Mammary epithelial cell (primary cell): ENCODE measurements around the gene C1orf159.

Experiments
- EZH2 ChIP-seq: IDR thresholded peaks from 2 replicates; pipeline ENCODE4 v1.6.1; 2012; ENCODE audit warnings: low read length, inconsistent platforms, borderline replicate concordance
- TF ChIP-seq, protein P1 (sequence below), 2 donors: IDR thresholded peaks in 1 of 2; conservative IDR thresholded peaks in 1 of 2; 2 replicates each; pipeline ENCODE4 v1.5.1; 2011 to 2012; ENCODE audit warnings: inconsistent platforms in 2 of 2, low read length in 2 of 2, mild to moderate bottlenecking in 2 of 2, control low read depth in 1 of 2, low read depth in 1 of 2; ENCODE audit not compliant: insufficient read depth in 1 of 2; ENCODE audit errors: extremely low read depth in 1 of 2

DNA sequence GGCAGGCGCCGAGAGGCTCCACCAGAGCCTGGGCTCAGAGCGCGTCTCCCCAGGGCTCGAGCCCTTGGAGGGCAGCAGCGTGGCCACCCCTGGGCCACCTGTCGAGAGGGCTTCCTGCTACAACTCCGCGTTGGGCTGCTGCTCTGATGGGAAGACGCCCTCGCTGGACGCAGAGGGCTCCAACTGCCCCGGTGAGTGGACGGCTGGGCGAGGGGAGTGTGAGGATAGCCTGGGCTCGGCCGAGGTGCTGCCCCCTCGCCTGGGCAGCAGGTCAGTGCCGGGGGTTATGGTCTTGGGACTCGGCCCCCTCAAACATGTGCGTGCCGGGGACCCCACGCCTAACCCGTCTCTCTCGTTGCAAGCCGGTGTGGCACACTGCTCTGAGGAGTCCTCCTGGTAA lies 69.1 kb downstream of the C1orf159 start:
- TF ChIP-seq, protein P1, sequence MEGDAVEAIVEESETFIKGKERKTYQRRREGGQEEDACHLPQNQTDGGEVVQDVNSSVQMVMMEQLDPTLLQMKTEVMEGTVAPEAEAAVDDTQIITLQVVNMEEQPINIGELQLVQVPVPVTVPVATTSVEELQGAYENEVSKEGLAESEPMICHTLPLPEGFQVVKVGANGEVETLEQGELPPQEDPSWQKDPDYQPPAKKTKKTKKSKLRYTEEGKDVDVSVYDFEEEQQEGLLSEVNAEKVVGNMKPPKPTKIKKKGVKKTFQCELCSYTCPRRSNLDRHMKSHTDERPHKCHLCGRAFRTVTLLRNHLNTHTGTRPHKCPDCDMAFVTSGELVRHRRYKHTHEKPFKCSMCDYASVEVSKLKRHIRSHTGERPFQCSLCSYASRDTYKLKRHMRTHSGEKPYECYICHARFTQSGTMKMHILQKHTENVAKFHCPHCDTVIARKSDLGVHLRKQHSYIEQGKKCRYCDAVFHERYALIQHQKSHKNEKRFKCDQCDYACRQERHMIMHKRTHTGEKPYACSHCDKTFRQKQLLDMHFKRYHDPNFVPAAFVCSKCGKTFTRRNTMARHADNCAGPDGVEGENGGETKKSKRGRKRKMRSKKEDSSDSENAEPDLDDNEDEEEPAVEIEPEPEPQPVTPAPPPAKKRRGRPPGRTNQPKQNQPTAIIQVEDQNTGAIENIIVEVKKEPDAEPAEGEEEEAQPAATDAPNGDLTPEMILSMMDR (conservative IDR thresholded peaks at IDR 0.05 in 1 of 2, IDR thresholded peaks at IDR 0.05 in 1 of 2; ENCODE audit: extremely low read depth in 1 of 2, insufficient read depth in 1 of 2, low read depth in 1 of 2, low read length in 2 of 2) = no peak
- no peak for TF ChIP-seq EZH2
